Skin epidermis (tissue), 12 donors: Measurements from ENCODE around the gene IRF1.
"Not testable (repeated sequence)": the region's sequence is repeated elsewhere in the genome, so short reads cannot be mapped to it uniquely, and the experiment has no call there.

ENCODE experiments used
- H3K27ac ChIP-seq, 21 experiments: fragments of 200-600 bp; sonication (generic) in 11 of 21; one replicate each; pipeline ENCODE4 v1.5.0; 2020; ENCODE audit warnings: mild to moderate bottlenecking in 3 of 21, inconsistent platforms in 2 of 21, moderate library complexity in 2 of 21
- H3K4me3 ChIP-seq, 7 experiments: fragments of 200-600 bp; sonication (generic) in 2 of 7; one replicate each; pipeline ENCODE4 v1.5.0; 2020; ENCODE audit warnings: inconsistent platforms in 2 of 7, mild to moderate bottlenecking in 2 of 7, moderate library complexity in 1 of 7

IRF1 gene

DNA sequence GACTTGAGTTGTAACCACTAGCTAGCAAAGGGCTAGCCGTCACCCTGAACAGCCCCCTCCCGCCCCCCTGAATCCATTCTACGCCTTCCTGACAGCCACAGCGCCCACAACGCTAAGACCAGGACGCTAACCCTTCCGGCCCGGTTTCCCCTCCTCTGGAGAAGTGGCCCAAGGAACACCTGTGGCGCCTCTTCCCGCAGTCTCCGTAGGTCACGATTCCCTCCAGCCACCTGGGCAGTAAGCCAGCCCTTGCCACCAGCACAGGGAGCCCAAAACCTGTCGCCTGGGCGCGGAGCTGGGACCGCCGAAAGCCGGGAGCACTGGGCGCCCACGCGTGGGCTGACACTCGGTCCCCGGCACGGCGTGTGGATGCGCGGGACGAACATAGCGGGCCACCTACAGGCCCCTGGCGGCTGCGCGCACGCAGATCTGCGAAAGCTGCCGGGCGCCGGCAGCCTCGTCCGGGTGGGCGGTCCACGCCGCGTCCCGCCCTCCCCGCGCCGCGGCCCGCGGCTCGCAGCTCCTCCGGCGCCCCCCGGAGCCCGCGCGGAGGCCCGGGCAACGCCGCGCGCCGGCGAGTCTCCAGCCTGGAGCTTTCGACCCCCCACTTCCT, 596 bp downstream of the IRF1 start:
- peak overlapping the region; percentile 86 to 100 (median 98) for H3K27ac ChIP-seq
- peak overlapping the region; percentile 80 to 87 (median 80) for H3K4me3 ChIP-seq

DNA sequence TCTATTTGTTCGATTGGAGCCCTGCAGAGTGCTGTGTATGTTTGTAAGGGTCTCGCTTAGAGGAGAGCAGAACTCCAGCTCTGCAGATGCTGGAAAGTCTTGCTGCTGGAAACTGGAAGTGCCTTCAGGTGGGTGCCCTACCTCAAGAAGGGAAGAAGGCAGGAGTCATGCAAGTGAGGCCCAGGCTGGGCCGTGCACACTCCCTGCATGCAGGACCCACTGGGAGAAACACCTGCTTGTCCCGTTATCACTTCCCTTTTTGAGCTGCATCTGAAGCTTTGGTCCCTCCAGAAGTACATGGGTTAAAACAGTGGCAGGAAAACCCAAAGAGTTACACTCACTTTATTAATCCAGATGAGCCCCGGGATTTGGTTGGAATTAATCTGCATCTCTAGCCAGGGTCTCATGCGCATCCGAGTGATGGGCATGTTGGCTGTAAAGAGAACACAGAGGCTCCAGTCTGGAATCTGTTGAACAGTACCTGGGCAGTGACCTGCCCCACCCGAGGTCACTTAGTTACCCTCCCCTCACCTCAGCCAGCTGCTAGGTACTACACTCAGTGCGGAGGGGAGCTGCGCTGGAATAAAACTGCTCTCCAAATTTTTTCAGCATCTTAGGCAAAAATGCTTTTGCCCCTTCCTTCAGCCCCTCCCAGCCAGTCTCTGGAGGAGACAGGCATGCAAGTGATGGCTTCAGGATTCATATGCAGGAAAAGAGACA, 1.4 kb downstream of the IRF1 start:
- Histone ChIP-seq H3K27ac (peak overlapping the region in 20 of 21 experiments; percentile 86 to 100 (median 98)), H3K4me3 (peak overlapping the region; percentile 80 to 87 (median 80))

DNA sequence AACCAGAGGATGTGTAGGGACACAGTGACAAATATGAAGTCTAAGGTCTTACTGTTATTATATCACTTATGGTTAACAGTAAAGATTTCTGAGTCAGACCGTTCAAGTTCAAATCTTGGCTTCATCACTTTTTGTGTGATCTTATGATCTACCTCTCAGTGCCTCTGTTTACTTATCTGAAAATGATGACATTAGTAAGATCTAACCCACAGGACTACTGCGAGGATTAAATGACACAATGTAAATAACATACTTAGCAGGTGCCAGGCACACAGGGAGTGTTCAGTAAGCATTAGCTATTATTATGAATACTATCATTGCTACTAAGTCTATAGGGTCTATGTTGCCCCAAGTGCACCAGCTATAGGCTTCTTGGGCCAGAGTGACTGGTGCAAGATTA, 2.0 kb downstream of the IRF1 start:
- H3K27ac ChIP-seq: peak overlapping the region in 16 of 21 experiments; percentile 1 to 100 (median 97)
- H3K4me3 ChIP-seq: peak overlapping the region; percentile 80 to 87 (median 80)

DNA sequence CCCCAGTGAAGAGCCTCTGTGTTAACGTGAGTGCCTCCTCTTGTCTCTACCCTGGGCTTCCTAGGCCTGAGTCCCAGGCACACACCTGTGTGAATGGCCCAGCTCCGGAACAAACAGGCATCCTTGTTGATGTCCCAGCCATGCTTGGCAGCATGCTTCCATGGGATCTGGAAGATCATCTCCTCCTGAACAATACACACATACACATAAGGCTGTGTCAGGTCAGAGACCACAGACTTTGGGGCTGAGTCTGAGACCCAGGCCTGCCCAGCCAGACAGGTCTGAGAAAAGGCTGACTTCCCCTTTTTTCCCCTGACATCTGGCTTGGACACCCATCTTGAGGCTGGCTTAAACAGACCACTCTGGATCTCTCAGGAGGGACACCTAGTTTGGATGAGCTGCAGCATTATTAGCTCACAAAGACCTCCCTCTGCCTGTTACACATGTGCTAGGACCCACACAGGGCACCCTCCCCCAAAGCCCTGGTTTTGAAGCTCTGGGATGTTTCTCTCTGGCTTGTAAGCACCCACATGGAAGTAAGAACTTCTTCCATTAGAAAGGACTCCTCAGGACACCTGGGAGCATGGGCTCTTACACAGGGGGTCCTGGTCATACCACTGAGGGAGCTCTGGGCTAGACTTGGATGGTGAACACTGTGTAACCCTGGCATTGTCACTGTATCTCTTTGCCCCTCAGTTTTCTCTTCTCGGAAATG, 2.6 kb downstream of the IRF1 start:
- Histone ChIP-seq H3K27ac (peak overlapping the region in 16 of 21 experiments; percentile 4 to 100 (median 58)), H3K4me3 (peak overlapping the region; percentile 15 to 87 (median 80))

DNA sequence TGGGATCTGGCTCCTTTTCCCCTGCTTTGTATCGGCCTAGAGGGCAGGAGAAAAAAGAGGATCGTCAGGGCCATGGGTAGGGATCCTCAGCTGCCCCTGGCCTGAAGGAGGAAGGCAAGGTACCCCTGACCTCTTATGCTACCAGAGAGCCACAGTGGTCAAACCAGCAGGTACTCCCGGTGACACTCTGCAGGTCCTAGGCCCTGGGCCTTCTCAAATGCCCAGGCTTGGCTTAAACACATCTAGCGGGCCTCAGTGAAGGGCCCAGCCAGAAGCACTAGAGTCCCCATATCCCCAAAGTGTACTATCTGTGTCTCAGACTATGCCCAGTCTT, 3.5 kb downstream of the IRF1 start:
- peak overlapping the region in 4 of 7 experiments; percentile 9 to 83 (median 80) for H3K4me3 ChIP-seq
- H3K27ac ChIP-seq: peak overlapping the region in 15 of 21 experiments; percentile 16 to 100 (median 58)

DNA sequence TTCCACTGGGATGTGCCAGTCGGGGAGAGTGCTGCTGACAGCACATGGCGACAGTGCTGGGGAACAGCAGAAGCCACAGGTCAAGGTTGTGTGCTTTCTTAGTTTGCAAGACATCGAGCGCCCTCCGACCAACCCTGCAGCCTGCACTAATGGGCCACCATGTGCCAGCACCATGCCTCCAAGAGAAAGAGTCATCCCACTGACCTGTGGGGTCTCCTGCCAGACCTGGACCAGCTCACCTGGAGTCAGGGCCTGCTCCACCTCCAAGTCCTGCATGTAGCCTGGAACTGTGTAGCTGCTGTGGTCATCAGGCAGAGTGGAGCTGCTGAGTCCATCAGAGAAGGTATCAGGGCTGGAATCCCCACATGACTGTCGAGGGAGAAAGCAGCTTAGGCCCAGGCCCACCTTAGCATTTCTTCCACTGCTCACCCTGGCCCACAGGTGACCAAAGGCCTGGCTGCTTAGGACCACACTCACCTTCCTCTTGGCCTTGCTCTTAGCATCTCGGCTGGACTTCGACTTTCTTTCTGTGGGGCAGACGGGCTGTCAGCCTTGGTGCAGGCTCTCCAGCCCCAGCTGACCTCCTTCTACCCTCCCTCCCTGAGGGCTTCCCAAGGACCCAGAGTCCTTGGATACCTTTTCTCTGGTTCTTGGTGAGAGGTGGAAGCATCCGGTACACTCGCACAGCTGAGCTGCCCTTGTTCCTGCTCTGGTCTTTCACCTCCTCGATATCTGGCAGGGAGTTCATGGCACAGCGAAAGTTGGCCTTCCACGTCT, 4.1 kb downstream of the IRF1 start:
- Histone ChIP-seq H3K4me3 (peak overlapping the region in 3 of 7 experiments; percentile 9 to 83 (median 80)), H3K27ac (peak overlapping the region in 14 of 21 experiments; percentile 16 to 100 (median 56))

DNA sequence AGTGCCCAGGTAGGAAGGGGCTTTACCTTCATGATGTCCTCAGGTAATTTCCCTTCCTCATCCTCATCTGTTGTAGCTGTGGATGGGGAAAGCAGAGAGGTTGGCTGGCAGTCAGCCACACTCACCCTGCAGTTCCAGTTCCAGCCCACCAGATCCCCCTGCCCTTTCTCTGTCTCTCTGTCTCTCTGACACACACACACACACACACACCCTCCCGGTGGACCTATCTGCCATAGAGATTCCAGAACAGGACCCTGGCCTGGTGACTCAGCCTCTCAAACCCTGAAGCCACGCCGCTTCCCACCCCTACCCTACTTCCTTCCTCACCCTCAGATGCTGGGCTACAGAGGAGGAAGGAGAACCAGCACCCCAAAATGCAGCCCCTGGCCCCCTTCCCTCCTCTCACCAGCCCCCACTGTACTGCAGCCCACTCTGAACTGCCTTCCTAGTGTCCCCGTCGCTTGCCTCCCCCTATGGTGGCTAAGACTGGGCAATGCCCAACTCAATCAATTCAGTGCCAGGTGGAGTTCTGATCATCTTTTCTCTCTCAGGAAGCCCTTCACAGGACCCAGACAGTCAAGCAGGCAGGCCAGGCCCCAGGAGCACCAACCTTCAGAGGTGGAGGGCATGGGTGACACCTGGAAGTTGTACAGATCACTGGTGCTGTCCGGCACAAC, 4.8 kb downstream of the IRF1 start:
- H3K4me3 ChIP-seq: no peak overlapping the region
- peak overlapping the region in 10 of 21 experiments; percentile 0 to 100 (median 56) for H3K27ac ChIP-seq

DNA sequence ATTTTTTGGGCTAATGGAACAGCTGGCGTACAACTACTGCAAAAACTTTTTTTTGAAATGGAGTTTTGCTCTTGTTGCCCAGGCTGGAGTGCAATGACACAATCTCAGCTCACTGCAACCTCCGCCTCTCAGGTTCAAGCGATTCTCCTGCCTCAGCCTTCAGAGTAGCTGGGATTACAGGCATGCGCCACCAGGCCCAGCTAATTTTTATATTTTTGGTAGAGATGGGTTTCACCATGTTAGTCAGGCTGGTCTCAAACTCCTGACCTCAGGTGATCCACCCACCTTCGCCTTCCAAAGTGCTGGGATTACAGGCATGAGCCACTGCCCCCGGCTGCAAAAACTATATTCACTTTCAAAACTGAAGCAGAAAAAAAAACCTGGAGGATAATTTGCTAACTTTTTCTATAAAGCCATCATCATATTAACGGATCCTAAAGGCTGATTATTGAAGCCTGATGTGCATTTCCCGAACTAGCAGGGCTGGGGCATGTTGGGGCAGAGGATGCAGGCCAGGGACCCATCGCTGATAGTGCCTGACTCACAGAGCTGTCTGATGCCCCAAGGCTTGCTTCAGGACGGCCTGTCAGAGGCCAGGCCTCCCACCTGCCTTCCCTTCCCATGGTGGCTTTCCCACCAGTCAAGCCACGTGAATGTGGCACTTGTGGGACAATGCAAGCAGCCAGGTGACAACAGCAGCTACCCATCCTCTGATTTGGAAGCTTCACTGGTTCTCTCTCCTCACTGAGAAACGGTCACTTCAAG, 5.5 kb downstream of the IRF1 start:
- H3K27ac ChIP-seq: peak overlapping the region in 8 of 21 experiments; percentile 0 to 100 (median 56)
- H3K4me3 ChIP-seq: not testable (repeated sequence)

- H3K4me3 ChIP-seq: no peak overlapping the region
- H3K27ac ChIP-seq: peak overlapping the region in 2 of 21 experiments; percentile 13 to 35
These were observed 6.2 kb downstream of the IRF1 start for GRCh38 chr5:132484391-132484725.

DNA sequence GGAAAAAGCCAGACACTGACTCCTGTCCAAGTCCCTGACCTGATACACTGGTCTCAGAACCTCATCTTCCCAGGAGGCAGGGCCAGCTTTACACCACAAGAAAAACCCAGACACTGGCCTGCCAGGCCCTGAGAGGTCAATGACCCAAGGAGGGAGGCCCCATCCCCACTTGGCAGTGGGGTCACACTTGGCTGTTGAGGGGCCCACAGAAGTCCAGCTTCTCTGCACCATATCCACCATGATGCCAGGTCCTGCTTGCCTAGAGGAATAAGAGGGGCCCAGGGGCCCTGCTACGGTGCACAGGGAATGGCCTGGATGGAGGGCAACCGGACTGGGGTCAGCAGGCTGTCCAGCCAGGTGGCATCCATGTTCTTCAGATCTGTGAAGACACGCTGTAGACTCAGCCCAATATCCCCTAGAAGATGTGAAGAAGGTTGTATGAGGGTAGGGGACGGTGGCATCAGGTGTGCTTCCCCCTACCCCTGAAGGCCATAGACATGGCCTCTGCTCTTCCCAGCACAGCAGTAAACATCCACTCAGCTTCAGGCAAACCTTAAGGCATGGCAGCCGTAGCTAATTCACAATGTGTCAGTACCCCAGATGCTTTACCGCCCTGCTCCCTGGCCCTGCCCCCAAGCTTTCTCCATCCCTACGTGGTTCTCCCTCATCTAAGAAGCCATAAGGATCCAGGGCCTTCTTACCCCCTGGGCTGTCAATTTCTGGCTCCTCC, 6.7 kb downstream of the IRF1 start:
- no peak overlapping the region for H3K4me3 ChIP-seq
- peak overlapping the region in 4 of 21 experiments; percentile 13 to 42 (median 38) for H3K27ac ChIP-seq

DNA sequence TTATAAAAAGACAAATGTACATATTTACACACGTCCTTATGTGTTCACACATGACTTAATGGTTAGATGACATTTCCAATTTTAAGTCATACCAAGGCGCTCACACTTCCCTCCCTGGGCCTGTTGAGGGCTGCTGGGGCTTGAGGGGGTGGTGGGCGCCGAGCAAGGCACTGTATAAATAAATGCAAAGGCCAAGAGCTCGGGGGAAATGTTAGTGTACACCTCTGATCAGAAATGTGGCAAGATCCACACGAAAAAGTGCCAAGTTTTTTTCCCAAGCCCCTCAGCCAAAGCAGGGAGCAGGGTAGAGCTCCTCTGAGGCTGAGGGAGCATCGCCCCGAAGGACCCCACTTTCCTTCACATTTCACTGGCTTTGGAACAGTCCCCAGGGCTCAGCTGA, 7.5 kb downstream of the IRF1 start:
- Histone ChIP-seq H3K4me3 (no peak overlapping the region), H3K27ac (peak overlapping the region in 2 of 21 experiments; percentile 13 to 35)

- Histone ChIP-seq H3K4me3 (no peak overlapping the region), H3K27ac (peak overlapping the region in 1 of 21 experiments; percentile 47)
These were observed 8.9 kb downstream of the IRF1 start for GRCh38 chr5:132481596-132482211.

- Histone ChIP-seq H3K27ac (peak overlapping the region in 2 of 21 experiments; percentile 29 to 47), H3K4me3 (no peak overlapping the region)
These were observed 9.5 kb downstream of the IRF1 start for GRCh38 chr5:132480893-132481595.

DNA sequence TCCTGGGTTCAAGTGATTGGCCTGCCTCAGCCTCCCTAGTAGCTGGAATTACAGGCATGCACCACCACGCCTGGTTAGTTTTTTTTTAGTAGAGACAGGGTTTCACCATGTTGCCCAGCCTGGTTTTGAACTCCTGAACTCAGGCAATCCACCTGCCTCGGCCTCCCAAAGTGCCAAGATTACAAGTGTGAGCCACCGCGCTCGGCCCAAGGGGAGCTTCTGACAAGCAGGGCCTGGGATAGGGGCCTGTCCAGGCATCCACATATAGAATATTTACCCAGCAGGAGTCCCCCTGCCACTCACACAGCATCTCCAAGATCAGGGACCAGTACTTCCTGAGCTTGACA, 10.1 kb downstream of the IRF1 start:
- H3K4me3 ChIP-seq: no peak overlapping the region
- peak overlapping the region in 1 of 21 experiments; percentile 29 for H3K27ac ChIP-seq

GRCh38 chr5:132480042-132480441, 10.5 kb downstream of the IRF1 start:
- Histone ChIP-seq H3K27ac (peak overlapping the region in 3 of 21 experiments; percentile 7 to 69 (median 25)), H3K4me3 (no peak overlapping the region)

DNA sequence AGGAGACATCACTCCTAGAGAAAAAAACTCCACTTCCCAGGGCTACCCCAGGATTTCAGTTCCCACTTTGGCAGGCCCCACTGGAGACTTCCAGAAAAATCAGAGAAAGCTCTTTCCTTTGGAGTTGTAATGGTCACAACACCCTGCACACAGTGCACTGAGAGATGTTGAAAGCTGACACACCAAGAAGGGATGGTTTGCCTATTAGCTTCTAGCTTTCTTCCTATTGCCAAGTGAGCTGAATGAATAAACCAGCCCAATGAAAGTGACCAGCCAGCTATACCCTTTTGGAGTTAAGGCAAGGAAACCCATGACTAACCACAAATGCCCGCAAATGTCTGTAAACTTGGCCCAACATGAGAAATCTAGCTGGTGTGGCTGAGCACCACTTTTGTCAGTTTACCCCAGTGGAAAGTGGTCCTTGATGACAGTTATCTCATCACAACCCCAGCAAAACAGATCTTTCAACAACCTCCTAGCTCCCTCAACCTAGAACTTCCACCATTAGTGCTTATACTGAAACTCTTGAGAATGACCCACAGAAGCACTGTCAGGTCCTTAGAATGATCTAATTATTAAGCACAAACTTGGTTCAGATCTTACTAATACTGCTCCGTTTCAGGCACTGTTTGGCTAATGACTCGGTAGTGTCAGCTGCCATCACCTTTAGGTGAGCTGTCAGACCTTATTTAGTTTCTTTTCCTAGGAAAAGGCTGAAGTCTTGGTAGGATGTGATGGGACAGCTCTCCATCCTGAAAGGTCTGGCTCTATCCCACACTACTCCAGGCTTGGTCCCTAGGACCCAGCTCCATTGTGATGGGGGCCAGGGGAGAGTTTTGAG, 11.2 kb downstream of the IRF1 start:
- Histone ChIP-seq H3K4me3 (no peak overlapping the region), H3K27ac (peak overlapping the region in 11 of 21 experiments; percentile 7 to 69 (median 45))
